GM12878 (cell line): Measurements from ENCODE around the gene ACTRT3. TPM values are rescaled to one million over a fixed set of nuclear protein-coding genes. Genes with fewer than 3 reads are reported as not detected.

Source experiments
- BACH1 ChIP-seq: fragments of 450-650 bp; IDR thresholded peaks from 2 replicates; pipeline ENCODE4 v1.6.1; 2017; ENCODE audit warnings: mild to moderate bottlenecking, borderline replicate concordance
- CBX3 ChIP-seq: fragments of 200-600 bp; sonication (generic); IDR thresholded peaks from 2 replicates; pipeline ENCODE4 v1.6.1; 2016; ENCODE audit warnings: low read depth, borderline replicate concordance
- CHD1 ChIP-seq: IDR thresholded peaks from 2 replicates; pipeline ENCODE4 v1.6.1; 2012; ENCODE audit warnings: low read depth, low read length, improper control_type of control experiment
- DPF2 ChIP-seq: fragments of 450-650 bp; IDR thresholded peaks from 2 replicates; pipeline ENCODE4 v1.6.1; 2017; ENCODE audit warnings: mild to moderate bottlenecking
- ESRRA ChIP-seq: IDR thresholded peaks from 2 replicates; pipeline ENCODE4 v1.6.1; 2012; ENCODE audit warnings: mild to moderate bottlenecking, low read length, improper control_type of control experiment
- GATAD2B ChIP-seq: fragments of 450-650 bp; conservative IDR thresholded peaks from 2 replicates; pipeline ENCODE4 v1.6.1; 2017; ENCODE audit warnings: low read depth, mild to moderate bottlenecking, moderate library complexity
- JUNB ChIP-seq: IDR thresholded peaks from 2 replicates; pipeline ENCODE4 v1.6.1; 2016; ENCODE audit warnings: antibody characterized with exemption, mild to moderate bottlenecking
- KAT2A ChIP-seq: conservative IDR thresholded peaks from 2 replicates; pipeline ENCODE4 v1.6.1; 2011; ENCODE audit warnings: low read depth, low read length; ENCODE audit not compliant: control insufficient read depth
- MTA3 ChIP-seq: IDR thresholded peaks from 2 replicates; pipeline ENCODE4 v1.6.1; 2012; ENCODE audit warnings: low read length, inconsistent platforms, borderline replicate concordance
- MXI1 ChIP-seq: fragments of 150-350 bp; IDR thresholded peaks from 2 replicates; pipeline ENCODE4 v1.6.1; 2011; ENCODE audit warnings: low read depth, mild to moderate bottlenecking, inconsistent platforms, low read length, improper control_type of control experiment
- MYC ChIP-seq: IDR thresholded peaks from 2 replicates; pipeline ENCODE4 v1.6.1; 2011; ENCODE audit warnings: mild to moderate bottlenecking, low read length, moderate library complexity, inconsistent platforms; ENCODE audit not compliant: insufficient read depth, insufficient replicate concordance, insufficient read length, severe bottlenecking
- NFIC ChIP-seq: IDR thresholded peaks from 2 replicates; pipeline ENCODE4 v1.6.1; 2012; ENCODE audit warnings: low read depth, mild to moderate bottlenecking, inconsistent platforms, low read length, moderate library complexity
- NKRF ChIP-seq: fragments of 450-650 bp; conservative IDR thresholded peaks from 2 replicates; pipeline ENCODE4 v1.6.1; 2017; ENCODE audit warnings: mild to moderate bottlenecking, moderate library complexity
- NRF1 ChIP-seq: conservative IDR thresholded peaks from 2 replicates; pipeline ENCODE4 v1.6.1; 2011; ENCODE audit warnings: mild to moderate bottlenecking, low read depth, low read length, improper control_type of control experiment
- PAX8 ChIP-seq: fragments of 450-650 bp; IDR thresholded peaks from 2 replicates; pipeline ENCODE4 v1.6.1; 2017; ENCODE audit warnings: mild to moderate bottlenecking, moderate library complexity
- POLR2A ChIP-seq: IDR thresholded peaks from 2 replicates; pipeline ENCODE4 v1.6.1; 2011; ENCODE audit warnings: low read depth, mild to moderate bottlenecking, low read length
- SP1 ChIP-seq: IDR thresholded peaks from one replicate; pipeline ENCODE4 v1.6.1; 2011; ENCODE audit warnings: low read depth, low read length
- ZBTB40 ChIP-seq: fragments of 450-650 bp; IDR thresholded peaks from 2 replicates; pipeline ENCODE4 v1.6.1; 2016; ENCODE audit warnings: mild to moderate bottlenecking, moderate library complexity, borderline replicate concordance
- ZNF217 ChIP-seq: fragments of 450-650 bp; IDR thresholded peaks from 2 replicates; pipeline ENCODE4 v1.6.1; 2017; ENCODE audit warnings: antibody characterized with exemption, mild to moderate bottlenecking
- ZNF274 ChIP-seq: IDR thresholded peaks from one replicate; pipeline ENCODE4 v1.8.0; 2011; ENCODE audit not compliant: insufficient read length, insufficient read depth
- ZNF687 ChIP-seq: fragments of 450-650 bp; IDR thresholded peaks from 2 replicates; pipeline ENCODE4 v1.6.1; 2017; ENCODE audit warnings: mild to moderate bottlenecking, moderate library complexity
- polyA plus RNA-seq, 11 experiments: library from polyadenylated mRNA; depleted of rRNA in 4 of 11; unstranded in 6 of 11; stranded (reverse) in 5 of 11; fragments of >200 nt; fragmentation: Nextera tagmentation in 4 of 11; fragmentation: Illumina TruSeq in 1 of 11; extraction: Ambion mirVana in 4 of 11; extraction: Trizol in 1 of 11; gene quantifications; 1 replicate in 1 of 11; 2 replicates in 10 of 11; pipeline versions ENCODE4 v1.2.1 to v1.2.3, GENCODE V29; 2011 to 2016; ENCODE audit warnings: inconsistent platforms in 2 of 11, missing spikeins in 2 of 11, low read depth in 1 of 11
- total RNA-seq, 4 experiments: library from RNA; depleted of rRNA in 3 of 4; stranded (reverse); fragments of >200 nt in 3 of 4; fragmentation: Illumina TruSeq in 1 of 4; extraction: Trizol in 1 of 4; gene quantifications; 2 replicates each; pipeline versions ENCODE4 v1.2.1 to v1.2.3, GENCODE V29; 2013 to 2021

Gene ACTRT3
- total and polyA plus RNA-seq, 10 of the 15 experiments (the other 5 are each of a cell fraction or from before 2014, with no cell fraction given) = 0.02 to 0.58 (median 0.11) TPM; not detected in 1

GRCh38 chr3:169812332-169813235, 43.2 kb upstream of the ACTRT3 start, which contains the start of the genes LRRC34 and LRRIQ4 (continued):
- TF ChIP-seq ZNF687 (no peak), ZNF274 (no peak), MYC (no peak), BACH1 (no peak), NKRF (0 out of 2 replicates have a peak, but pooled peaks have one; percentile 39), PAX8 (no peak), ZNF217 (no peak), CHD1 (no peak), MTA3 (no peak), KAT2A (no peak), POLR2A (peak; percentile 59), ESRRA (no peak), JUNB (no peak), NRF1 (peak; percentile 44), GATAD2B (peak; percentile 65; the same call in 1 of the 2 replicates), MXI1 (peak; percentile 80), DPF2 (peak; percentile 57), CBX3 (no peak), ZBTB40 (no peak), NFIC (no peak), SP1 (no peak)
